Spleen (tissue), 13 donors: ENCODE results near the gene CNGA3. TPM values are rescaled to one million over a fixed set of nuclear protein-coding genes. Genes with fewer than 3 reads are reported as not detected.

Source experiments
- DNase-seq: peaks from one replicate; pipeline ENCODE4 v3.0.0-alpha.2; 2020
- H3K27ac ChIP-seq, 8 donors: fragments of 200-600 bp; sonication (generic) in 7 of 8; 1 replicate in 4 of 8; 2 replicates in 4 of 8; pipeline versions ENCODE4 v1.5.0 to v1.8.0; 2016 to 2021; ENCODE audit warnings: inconsistent platforms in 4 of 8, mild to moderate bottlenecking in 4 of 8, moderate library complexity in 1 of 8
- H3K27me3 ChIP-seq, 7 donors: fragments of 200-600 bp; sonication (generic) in 6 of 7; replicated peaks in 1 of 7; 1 replicate in 4 of 7; 2 replicates in 3 of 7; pipeline versions ENCODE4 v1.5.0 to v1.8.0; 2016 to 2021; ENCODE audit warnings: inconsistent platforms in 3 of 7, mild to moderate bottlenecking in 1 of 7
- H3K36me3 ChIP-seq, 6 donors: fragments of 200-600 bp; sonication (generic) in 5 of 6; 1 replicate in 4 of 6; 2 replicates in 2 of 6; pipeline versions ENCODE4 v1.5.0 to v1.8.0; 2016 to 2021; ENCODE audit warnings: inconsistent platforms in 2 of 6
- H3K4me1 ChIP-seq, 6 donors: fragments of 200-600 bp; sonication (generic) in 5 of 6; 1 replicate in 3 of 6; 2 replicates in 3 of 6; pipeline versions ENCODE4 v1.5.0 to v1.8.0; 2016 to 2021; ENCODE audit warnings: inconsistent platforms in 3 of 6
- H3K4me3 ChIP-seq, 8 donors: fragments of 200-600 bp; sonication (generic) in 7 of 8; 1 replicate in 4 of 8; 2 replicates in 4 of 8; pipeline versions ENCODE4 v1.5.0 to v1.8.0; 2016 to 2021; ENCODE audit warnings: inconsistent platforms in 4 of 8, mild to moderate bottlenecking in 4 of 8, moderate library complexity in 2 of 8
- H3K9me3 ChIP-seq, 8 donors: fragments of 200-600 bp; sonication (generic) in 7 of 8; 1 replicate in 4 of 8; 2 replicates in 4 of 8; pipeline versions ENCODE4 v1.5.0 to v1.8.0; 2016 to 2021; ENCODE audit warnings: inconsistent platforms in 4 of 8
- CTCF ChIP-seq, 11 experiments: fragments of 200-600 bp in 7 of 11; fragments of 450-650 bp in 4 of 11; sonication (generic) in 4 of 11; IDR thresholded peaks in 8 of 11; conservative IDR thresholded peaks in 3 of 11; 1 replicate in 7 of 11; 2 replicates in 4 of 11; pipeline versions ENCODE4 v1.4.0 to v1.8.0; 2016 to 2021; ENCODE audit warnings: antibody characterized with exemption in 11 of 11, inconsistent platforms in 4 of 11, mild to moderate bottlenecking in 1 of 11
- POLR2A ChIP-seq, 3 donors: fragments of 450-650 bp; IDR thresholded peaks; one replicate each; pipeline ENCODE4 v1.5.1; 2017; ENCODE audit warnings: antibody characterized with exemption in 3 of 3, mild to moderate bottlenecking in 1 of 3
- POLR2AphosphoS5 ChIP-seq, 3 donors: sonication (generic); formaldehyde crosslinking; IDR thresholded peaks; one replicate each; pipeline ENCODE4 v1.5.1; 2017; ENCODE audit warnings: antibody characterized with exemption in 3 of 3
- WGBS, 5 donors: extraction: QIAGEN DNeasy Blood & Tissue Kit in 3 of 5; methylation state at CpG; one replicate each; pipeline versions ENCODE4 v1.1.5 to v1.1.7; 2013 to 2018; 5-methylcytosine and 5-hydroxymethylcytosine counted together
- intact Hi-C: fragments of 100-400 bp; cut with DNase I; formaldehyde crosslinking; loops from one replicate; pipeline ENCODE4 v1.15.0; 2023; ENCODE audit warnings: low total_unique reads
- long read RNA-seq, 2 donors: transcript quantifications; one replicate each; lab custom pipeline, GENCODE V29; 2026
- polyA plus RNA-seq, 3 donors: library from polyadenylated mRNA; stranded (reverse); fragments of 200-250 nt; gene quantifications; one replicate each; pipeline ENCODE4 v1.2.1, GENCODE V29; 2013
- total RNA-seq, 7 donors: library from RNA; depleted of rRNA in 3 of 7; stranded (reverse); fragments of >200 nt in 3 of 7; fragmentation: NEBNext Ultra II Directional in 4 of 7; extraction: Animal tissue kit (Norgen Biotek cat#: 25700) in 4 of 7; gene quantifications; one replicate each; pipeline versions ENCODE4 v1.1.0 to v1.2.1, GENCODE V29; 2016 to 2021
- donor health status: healthy with polysubstance abuse.
- donor health status: DM: no; HTN: no; CAD: no; lungs with moderate emphysema.
- donor health status: DM: no; HTN: no; CAD: no.
- donor health status: Bipolar disorder and iron deficiency.
- donor health status: healthy.
- donor health status: DM: no; HTN: no; CAD: no.
- donor health status: DM: yes; HTN: yes; CAD: no.

Gene CNGA3
- total RNA-seq (not detected), polyA plus RNA-seq (not detected)
- long read RNA-seq, donor 1: 0 reads
- long read RNA-seq, donor 2: 0 reads

DNA sequence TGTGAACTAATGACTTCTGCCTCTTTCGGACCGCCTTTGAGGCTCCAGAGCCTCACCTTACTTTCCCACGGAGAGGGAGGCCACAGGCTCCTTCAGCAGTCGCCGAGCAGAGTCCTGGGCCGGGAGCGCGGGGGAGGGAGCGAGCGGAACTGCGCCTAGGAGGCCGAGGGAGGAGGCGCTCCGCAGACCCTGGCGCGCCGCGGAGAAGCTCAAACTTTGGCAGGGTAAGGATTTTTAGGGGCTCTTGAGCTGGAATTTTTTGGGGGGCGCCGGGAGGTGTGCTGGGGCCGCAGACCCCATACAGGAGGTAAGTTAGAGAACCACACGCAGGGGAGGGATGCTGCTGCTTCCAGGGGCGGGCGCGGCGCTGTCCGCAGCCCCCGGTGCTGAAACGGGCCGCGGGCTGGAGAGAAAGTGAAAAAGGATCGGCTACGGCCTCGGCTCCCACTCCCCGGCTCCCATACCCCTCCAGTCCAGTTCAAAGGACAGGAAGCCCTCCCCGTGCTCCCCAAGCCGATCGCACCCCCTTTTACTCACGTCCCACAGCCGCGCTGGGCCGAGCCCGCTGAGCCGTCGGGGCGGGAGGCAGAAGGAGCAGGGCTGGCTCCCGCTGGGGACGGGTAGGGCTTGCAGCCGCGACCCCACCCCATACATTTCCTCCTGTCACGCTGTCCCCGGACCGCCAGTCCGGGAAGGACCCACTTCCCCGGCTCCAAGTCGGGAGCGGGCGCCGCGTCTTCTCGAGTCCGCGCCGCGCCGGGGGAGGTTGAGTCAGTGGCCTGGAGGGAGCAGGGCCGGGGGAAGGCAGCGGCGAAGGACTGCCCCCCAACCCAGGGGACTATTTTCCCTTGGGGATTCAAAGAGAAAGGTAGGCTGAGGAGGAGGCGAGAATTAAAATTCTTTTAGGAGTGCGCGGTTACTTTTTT, at the start of gene CNGA3:
Gene CNGA3 (plus strand): TSS at position 146 of the 926 bp plus-strand sequence. CDS start 23,520 bp downstream, outside the sequence.
- no peak within 1 kb of the TSS for H3K27ac ChIP-seq
- no peak for DNase-seq
- intact Hi-C loops: no loop called here
- peaks cover 7 to 88% (median 39%) of the 10 kb centered on the region in 7 donors for H3K27me3 ChIP-seq
- no peak for TF ChIP-seq POLR2A (IDR thresholded peaks at IDR 0.05)
- no peak for TF ChIP-seq CTCF (IDR thresholded peaks at IDR 0.05 in 8 of 11, conservative IDR thresholded peaks at IDR 0.05 in 3 of 11)
- TF ChIP-seq POLR2AphosphoS5 (IDR thresholded peaks at IDR 0.05): no peak
- WGBS, 5 donors: 6 to 12% (median 8%) methylated on average over 56 to 72 of the region's 72 CpGs
- no peaks in the 10 kb centered on the region for H3K36me3 ChIP-seq
- H3K4me3 ChIP-seq: peak within 1 kb of the TSS in 4 of 8 donors; percentile 2 to 50 (median 14)
- peaks cover 8 to 22% (median 13%) of the 10 kb centered on the region in 6 donors for H3K4me1 ChIP-seq
- peaks cover 0 to 9% (median 4%) of the 10 kb centered on the region in 8 donors for H3K9me3 ChIP-seq

DNA sequence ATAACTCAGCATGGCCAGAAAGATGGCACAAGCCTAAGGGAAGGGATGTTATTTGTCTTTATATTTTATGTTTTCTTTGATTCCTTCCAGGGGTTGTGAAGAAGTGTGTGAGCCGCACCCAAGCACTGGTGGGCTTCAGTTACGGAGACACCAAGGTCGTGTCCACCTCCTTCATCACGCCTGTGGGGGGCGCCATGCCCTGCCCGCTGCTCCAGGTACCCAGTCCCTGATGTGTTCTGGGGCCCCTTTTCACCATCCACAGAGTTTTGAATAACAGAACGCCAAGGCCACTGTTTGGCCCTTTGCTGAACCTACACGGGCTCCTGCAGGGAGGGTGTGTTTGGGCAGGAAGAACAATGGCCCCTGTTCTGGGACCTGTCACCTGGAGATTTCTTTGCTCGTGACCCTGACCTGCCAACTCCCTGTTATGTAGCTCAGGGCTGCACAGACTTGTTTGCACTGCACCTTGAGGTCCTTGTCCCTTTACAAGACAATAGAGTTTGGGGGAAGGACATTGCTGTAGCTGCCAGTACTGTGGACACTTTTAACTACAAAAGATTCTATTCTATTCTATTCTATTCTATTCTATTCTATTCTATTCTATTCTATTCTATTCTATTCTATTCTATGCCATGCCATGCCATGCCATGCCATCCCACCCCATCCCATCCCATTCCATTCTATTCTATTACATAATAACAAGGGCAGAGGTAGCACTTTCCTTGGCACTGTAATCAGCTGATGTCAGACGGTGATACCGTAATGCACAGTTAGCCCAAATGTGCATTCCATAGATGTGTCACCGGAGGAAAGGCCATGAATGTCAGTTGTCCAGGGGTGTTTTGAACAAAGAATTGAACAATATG, 48.2 kb upstream of the CNGA3 start:
- H3K27ac ChIP-seq: no peak overlapping the region
- TF ChIP-seq POLR2AphosphoS5 (IDR thresholded peaks at IDR 0.05) (no peak), POLR2A (IDR thresholded peaks at IDR 0.05) (no peak), CTCF (IDR thresholded peaks at IDR 0.05 in 8 of 11, conservative IDR thresholded peaks at IDR 0.05 in 3 of 11) (no peak)
- peaks cover 0 to 8% (median 0%) of the 10 kb centered on the region in 6 donors for H3K4me1 ChIP-seq
- H3K4me3 ChIP-seq: no peak overlapping the region
- WGBS, 5 donors: 69 to 77% (median 73%) methylated on average over 12 of the region's 12 CpGs
- no peaks in the 10 kb centered on the region for H3K36me3 ChIP-seq
- DNase-seq: no peak
- intact Hi-C loops: no loop called here
- H3K27me3 ChIP-seq: peaks cover 0 to 70% (median 0%) of the 10 kb centered on the region in 7 donors
- no peaks in the 10 kb centered on the region for H3K9me3 ChIP-seq

DNA sequence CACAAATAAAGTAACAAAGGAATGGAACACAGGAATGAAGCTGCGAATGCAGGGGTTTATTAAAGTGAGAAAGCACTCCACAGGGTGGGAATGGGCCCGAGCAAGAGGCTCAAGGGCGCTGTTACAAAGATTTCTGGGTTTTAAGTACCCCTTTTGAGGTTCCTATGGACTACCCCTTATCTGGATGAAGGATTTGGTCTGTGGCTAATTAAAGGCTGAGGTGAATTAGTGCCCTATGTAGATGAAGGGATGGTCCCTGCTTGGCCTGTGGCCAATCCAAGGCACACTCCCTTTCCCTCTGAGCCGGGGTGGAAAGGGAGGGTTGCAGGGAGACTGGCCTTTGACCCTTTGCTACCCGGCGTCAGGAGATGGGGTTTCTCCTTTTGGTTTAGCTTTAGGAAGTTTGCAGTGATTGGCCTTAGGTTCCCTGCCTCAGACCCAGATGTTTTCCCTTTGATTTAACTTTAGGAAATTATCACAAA, 47.5 kb upstream of the CNGA3 start:
- TF ChIP-seq POLR2A (IDR thresholded peaks at IDR 0.05): no peak
- no peak for TF ChIP-seq POLR2AphosphoS5 (IDR thresholded peaks at IDR 0.05)
- no peak for TF ChIP-seq CTCF (IDR thresholded peaks at IDR 0.05 in 8 of 11, conservative IDR thresholded peaks at IDR 0.05 in 3 of 11)
- H3K27me3 ChIP-seq: peaks cover 0 to 68% (median 0%) of the 10 kb centered on the region in 7 donors
- DNase-seq: no peak
- peaks cover 0 to 8% (median 0%) of the 10 kb centered on the region in 6 donors for H3K4me1 ChIP-seq
- H3K9me3 ChIP-seq: no peaks in the 10 kb centered on the region
- no peak overlapping the region for H3K4me3 ChIP-seq
- no peaks in the 10 kb centered on the region for H3K36me3 ChIP-seq
- 45 to 68% (median 56%) methylated on average over 6 of the region's 6 CpGs for WGBS, 5 donors
- intact Hi-C loops: no loop called here
- H3K27ac ChIP-seq: no peak overlapping the region
